Caco-2 (cell line): ENCODE results near the gene TMEM203. TPM values are rescaled to one million over a fixed set of nuclear protein-coding genes. Genes with fewer than 3 reads are reported as not detected.

Experiments used
- BruUV-seq: library from RNA; stranded (reverse); fragments of 400-500 nt; replicated peaks from 2 replicates; lab custom pipeline; 2021; lab: Mats Ljungman, UMichigan
- CTCF ChIA-PET: fragments of 300-600 bp; sonication (Branson Sonifier 250); formaldehyde crosslinking; loops from one replicate; lab custom pipeline; 2022; ENCODE audit warnings: antibody characterized with exemption; lab: Charles Lee
- POLR2A ChIA-PET: fragments of 300-600 bp; sonication (Branson Sonifier 250); formaldehyde crosslinking; loops from one replicate; lab custom pipeline; 2022; ENCODE audit warnings: antibody characterized with exemption; lab: Charles Lee
- DNase-seq, 2 experiments: peaks; one replicate each; pipeline versions ENCODE4 v3.0.0 to v3.0.0-alpha.2; 2020 to 2022
- H3K27me3 ChIP-seq: replicated peaks from 2 replicates; pipeline ENCODE4 v1.6.0; 2011; ENCODE audit warnings: low read length; ENCODE audit not compliant: control insufficient read depth, insufficient read depth
- H3K36me3 ChIP-seq: 2 replicates; pipeline ENCODE4 v1.5.1; 2011; ENCODE audit warnings: low read length; ENCODE audit not compliant: control insufficient read depth, insufficient read depth
- H3K4me1 ChIP-seq: fragments of 250-450 bp; sonication (Bioruptor Pico); 2 replicates; pipeline ENCODE4 v1.5.1; 2020; ENCODE audit warnings: mild to moderate bottlenecking
- H3K4me3 ChIP-seq: 2 replicates; pipeline ENCODE4 v1.5.1; 2011; ENCODE audit warnings: low read depth, mild to moderate bottlenecking, control low read depth, low read length
- H3K9me3 ChIP-seq: fragments of 250-450 bp; sonication (Bioruptor Pico); 2 replicates; pipeline ENCODE4 v1.5.1; 2020; ENCODE audit warnings: mild to moderate bottlenecking, moderate library complexity
- H3K27ac Mint-ChIP-seq: one replicate; pipeline ENCODE4 v1.8.0; 2022; ENCODE audit warnings: mixed read lengths; ENCODE audit not compliant: unreplicated experiment
- H3K27me3 Mint-ChIP-seq: one replicate; pipeline ENCODE4 v1.8.0; 2022; ENCODE audit warnings: mixed read lengths; ENCODE audit not compliant: insufficient read depth, unreplicated experiment
- H3K36me3 Mint-ChIP-seq: one replicate; pipeline ENCODE4 v1.8.0; 2022; ENCODE audit warnings: mild to moderate bottlenecking, mixed read lengths; ENCODE audit not compliant: insufficient read depth, unreplicated experiment
- H3K4me1 Mint-ChIP-seq: one replicate; pipeline ENCODE4 v1.8.0; 2022; ENCODE audit warnings: low read depth, mixed read lengths; ENCODE audit not compliant: unreplicated experiment
- H3K4me3 Mint-ChIP-seq: one replicate; pipeline ENCODE4 v1.8.0; 2022; ENCODE audit warnings: mild to moderate bottlenecking, moderate library complexity, mixed read lengths; ENCODE audit not compliant: unreplicated experiment
- H3K9me3 Mint-ChIP-seq: one replicate; pipeline ENCODE4 v1.8.0; 2022; ENCODE audit warnings: mixed read lengths; ENCODE audit not compliant: unreplicated experiment
- intact Hi-C: fragments of 100-400 bp; cut with micrococcal nuclease; formaldehyde crosslinking; loops from one replicate; pipeline ENCODE4 v1.10.0; 2022; ENCODE audit not compliant: unreplicated experiment
- total RNA-seq: library from RNA; stranded (reverse); gene quantifications from 2 replicates; pipeline ENCODE4 v1.2.3, GENCODE V29; 2022
- TF ChIP-seq, protein P1 (sequence below), 2 experiments: fragments of 200-600 bp in 1 of 2; IDR thresholded peaks; 1 replicate in 1 of 2; 2 replicates in 1 of 2; pipeline versions ENCODE4 v1.5.1 to v1.8.0; 2011 to 2022; ENCODE audit warnings: antibody characterized with exemption in 1 of 2, control low read depth in 1 of 2, inconsistent platforms in 1 of 2, low read depth in 1 of 2, low read length in 1 of 2, mild to moderate bottlenecking in 1 of 2, moderate library complexity in 1 of 2; ENCODE audit not compliant: insufficient read depth in 1 of 2, severe bottlenecking in 1 of 2, unreplicated experiment in 1 of 2

Gene TMEM203
- total RNA-seq, 1 experiment from 2014 or later = 38.4 TPM

- ChIA-PET POLR2A (no interaction called here), CTCF (interaction anchor here (1.3 kb wide), 1 partner anchor 11 kb away, joined by 3 read pairs; no protein-coding TSS in a partner anchor)
- intact Hi-C loops = loop anchor here (10.0 kb wide), 1 partner anchor 453 kb away; the partner anchor contains the start of genes CCDC183 and TMEM141
- no peak overlapping the region for H3K27ac Mint-ChIP-seq
- peaks cover 2% of the 10 kb centered on the region; the same call in 1 of the 2 replicates for H3K36me3 ChIP-seq
- no peaks in the 10 kb centered on the region for H3K4me1 Mint-ChIP-seq
- peaks cover 10% of the 10 kb centered on the region for H3K4me1 ChIP-seq
- H3K9me3 Mint-ChIP-seq = no peaks in the 10 kb centered on the region
- BruUV-seq = no TSS peak
- no peaks in the 10 kb centered on the region for H3K27me3 ChIP-seq
- TF ChIP-seq, protein P1, sequence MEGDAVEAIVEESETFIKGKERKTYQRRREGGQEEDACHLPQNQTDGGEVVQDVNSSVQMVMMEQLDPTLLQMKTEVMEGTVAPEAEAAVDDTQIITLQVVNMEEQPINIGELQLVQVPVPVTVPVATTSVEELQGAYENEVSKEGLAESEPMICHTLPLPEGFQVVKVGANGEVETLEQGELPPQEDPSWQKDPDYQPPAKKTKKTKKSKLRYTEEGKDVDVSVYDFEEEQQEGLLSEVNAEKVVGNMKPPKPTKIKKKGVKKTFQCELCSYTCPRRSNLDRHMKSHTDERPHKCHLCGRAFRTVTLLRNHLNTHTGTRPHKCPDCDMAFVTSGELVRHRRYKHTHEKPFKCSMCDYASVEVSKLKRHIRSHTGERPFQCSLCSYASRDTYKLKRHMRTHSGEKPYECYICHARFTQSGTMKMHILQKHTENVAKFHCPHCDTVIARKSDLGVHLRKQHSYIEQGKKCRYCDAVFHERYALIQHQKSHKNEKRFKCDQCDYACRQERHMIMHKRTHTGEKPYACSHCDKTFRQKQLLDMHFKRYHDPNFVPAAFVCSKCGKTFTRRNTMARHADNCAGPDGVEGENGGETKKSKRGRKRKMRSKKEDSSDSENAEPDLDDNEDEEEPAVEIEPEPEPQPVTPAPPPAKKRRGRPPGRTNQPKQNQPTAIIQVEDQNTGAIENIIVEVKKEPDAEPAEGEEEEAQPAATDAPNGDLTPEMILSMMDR (IDR thresholded peaks at IDR 0.05; ENCODE audit: insufficient read depth in 1 of 2, low read depth in 1 of 2, low read length in 1 of 2, severe bottlenecking in 1 of 2, unreplicated experiment in 1 of 2) = no peak
- H3K9me3 ChIP-seq = no peaks in the 10 kb centered on the region
- no peak overlapping the region for H3K4me3 Mint-ChIP-seq
- H3K36me3 Mint-ChIP-seq = peaks cover 37% of the 10 kb centered on the region
- H3K4me3 ChIP-seq = no peak overlapping the region
- no peaks in the 10 kb centered on the region for H3K27me3 Mint-ChIP-seq
- DNase-seq = no peak
Observed at GRCh38 chr9:137247916-137248175, 42.4 kb upstream of the TMEM203 start.

DNA sequence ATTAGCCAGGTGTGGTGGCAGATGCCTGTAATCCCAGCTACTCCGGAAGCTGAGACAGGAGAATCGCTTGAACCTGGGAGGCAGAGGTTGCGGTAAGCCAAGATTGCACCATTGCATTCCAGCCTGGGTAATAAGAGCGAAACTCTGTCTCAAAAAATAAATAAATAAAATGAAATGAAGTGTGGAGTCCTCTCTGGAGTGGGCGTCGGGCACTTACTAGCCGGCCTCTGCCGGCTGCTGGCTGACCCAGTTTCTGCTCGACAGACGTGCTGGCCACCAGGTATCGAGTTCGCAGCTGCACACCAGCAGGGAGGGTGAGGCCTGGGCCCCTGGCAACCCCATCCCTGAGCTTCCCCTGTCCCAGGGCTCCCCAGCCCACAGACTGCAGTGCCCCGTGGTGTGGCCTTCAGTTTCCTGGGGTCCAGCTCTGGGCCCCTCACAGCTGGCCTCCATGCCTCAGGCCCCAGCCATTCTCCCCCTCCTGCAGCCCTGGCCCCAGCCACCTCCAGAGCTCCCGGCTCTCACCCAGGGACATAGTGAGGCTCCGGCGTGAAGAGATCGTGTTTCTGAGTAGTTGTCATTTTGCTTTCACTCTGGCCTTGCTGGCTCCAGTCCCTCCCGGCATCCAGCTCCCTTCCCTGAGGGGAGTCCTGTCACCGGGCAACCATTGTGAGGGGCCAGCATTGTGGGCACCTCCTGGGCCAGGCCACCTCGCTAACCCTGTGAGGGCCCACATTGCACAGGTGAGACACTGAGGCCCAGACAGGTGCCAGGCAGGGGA is 41.9 kb upstream of the TMEM203 start:
- ChIA-PET CTCF (no interaction called here), POLR2A (no interaction called here)
- H3K36me3 Mint-ChIP-seq = peaks cover 42% of the 10 kb centered on the region
- H3K9me3 Mint-ChIP-seq = no peaks in the 10 kb centered on the region
- H3K9me3 ChIP-seq = no peaks in the 10 kb centered on the region
- peaks cover 12% of the 10 kb centered on the region for H3K4me1 ChIP-seq
- H3K4me3 ChIP-seq = no peak overlapping the region
- no peak overlapping the region for H3K4me3 Mint-ChIP-seq
- no peak overlapping the region for H3K27ac Mint-ChIP-seq
- H3K27me3 Mint-ChIP-seq = no peaks in the 10 kb centered on the region
- no peaks in the 10 kb centered on the region for H3K4me1 Mint-ChIP-seq
- no peak for DNase-seq
- no peaks in the 10 kb centered on the region for H3K27me3 ChIP-seq
- BruUV-seq = no TSS peak
- intact Hi-C loops = loop anchor here (10.0 kb wide), 1 partner anchor 453 kb away; the partner anchor contains the start of genes CCDC183 and TMEM141
- peaks cover 2% of the 10 kb centered on the region; the same call in 1 of the 2 replicates for H3K36me3 ChIP-seq
- TF ChIP-seq, protein P1 (IDR thresholded peaks at IDR 0.05; ENCODE audit: insufficient read depth in 1 of 2, low read depth in 1 of 2, low read length in 1 of 2, severe bottlenecking in 1 of 2, unreplicated experiment in 1 of 2) = no peak

GRCh38 chr9:137245450-137246421 is 40.3 kb upstream of the TMEM203 start:
- H3K36me3 ChIP-seq = peaks cover 2% of the 10 kb centered on the region; the same call in 1 of the 2 replicates
- no peak for DNase-seq
- no peaks in the 10 kb centered on the region for H3K27me3 ChIP-seq
- CTCF ChIA-PET = no interaction called here
- intact Hi-C loops = loop anchor here (10.0 kb wide), 1 partner anchor 451 kb away; the partner anchor contains the start of genes CCDC183 and TMEM141
- peaks cover 58% of the 10 kb centered on the region for H3K36me3 Mint-ChIP-seq
- H3K9me3 ChIP-seq = no peaks in the 10 kb centered on the region
- TF ChIP-seq, protein P1 (IDR thresholded peaks at IDR 0.05; ENCODE audit: insufficient read depth in 1 of 2, low read depth in 1 of 2, low read length in 1 of 2, severe bottlenecking in 1 of 2, unreplicated experiment in 1 of 2) = no peak
- no peak overlapping the region for H3K27ac Mint-ChIP-seq
- peaks cover 16% of the 10 kb centered on the region for H3K4me1 ChIP-seq
- H3K4me3 Mint-ChIP-seq = no peak overlapping the region
- H3K4me3 ChIP-seq = no peak overlapping the region
- no TSS peak for BruUV-seq
- POLR2A ChIA-PET = no interaction called here
- H3K27me3 Mint-ChIP-seq = peaks cover 3% of the 10 kb centered on the region
- no peaks in the 10 kb centered on the region for H3K9me3 Mint-ChIP-seq
- H3K4me1 Mint-ChIP-seq = peaks cover 6% of the 10 kb centered on the region
